Suppressor macrophage treated with lipopolysaccharide for 4 hours (primary cell): ENCODE measurements around the gene FOXD1.
"Not testable (repeated sequence)": the region's sequence is repeated elsewhere in the genome, so short reads cannot be mapped to it uniquely, and the experiment has no call there.

Experiments
- DNase-seq: peaks from one replicate; pipeline ENCODE4 v3.0.0-alpha.2; 2020

The FOXD1 gene

GRCh38 chr5:73415171-73415570 is 33.4 kb downstream of the FOXD1 start:
- DNase-seq = no peak

- DNase-seq = no peak
Measured at GRCh38 chr5:73412597-73412988, 36.0 kb downstream of the FOXD1 start.

- no peak for DNase-seq
Measured at GRCh38 chr5:73411936-73412596, 36.5 kb downstream of the FOXD1 start.

GRCh38 chr5:73409927-73410326 is 38.6 kb downstream of the FOXD1 start:
- not testable (repeated sequence) for DNase-seq

- no peak for DNase-seq
Measured at GRCh38 chr5:73405691-73406090, 42.9 kb downstream of the FOXD1 start.

GRCh38 chr5:73399775-73400174 is 48.8 kb downstream of the FOXD1 start:
- DNase-seq = no peak
